GM21447 (cell line): ENCODE results near the gene MAML3.

Source experiments
- ATAC-seq: cut with Tn5 transposase; IDR thresholded peaks from one replicate; pipeline ENCODE4 v1.9.1; 2021; ENCODE audit not compliant: unreplicated experiment

MAML3 gene

DNA sequence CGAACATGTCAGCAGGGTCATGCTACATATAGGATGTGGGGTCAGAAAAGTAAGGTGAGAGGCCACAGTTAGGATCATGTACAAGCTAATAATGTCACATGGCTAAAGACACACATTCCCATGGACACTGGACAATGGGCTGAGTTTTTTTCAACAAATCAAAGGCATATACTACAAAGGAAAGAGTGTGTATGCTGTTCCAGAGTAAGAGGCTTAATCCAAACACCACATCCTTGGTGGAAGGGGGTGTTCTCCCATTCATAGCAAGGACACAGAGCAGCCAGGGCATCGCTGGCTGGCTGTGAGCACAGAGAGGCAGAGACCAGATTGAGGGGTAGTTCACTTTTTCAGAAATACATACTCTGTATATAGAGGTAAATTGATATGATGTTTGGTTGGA lies 356.7 kb downstream of the MAML3 start:
- ATAC-seq = no peak

DNA sequence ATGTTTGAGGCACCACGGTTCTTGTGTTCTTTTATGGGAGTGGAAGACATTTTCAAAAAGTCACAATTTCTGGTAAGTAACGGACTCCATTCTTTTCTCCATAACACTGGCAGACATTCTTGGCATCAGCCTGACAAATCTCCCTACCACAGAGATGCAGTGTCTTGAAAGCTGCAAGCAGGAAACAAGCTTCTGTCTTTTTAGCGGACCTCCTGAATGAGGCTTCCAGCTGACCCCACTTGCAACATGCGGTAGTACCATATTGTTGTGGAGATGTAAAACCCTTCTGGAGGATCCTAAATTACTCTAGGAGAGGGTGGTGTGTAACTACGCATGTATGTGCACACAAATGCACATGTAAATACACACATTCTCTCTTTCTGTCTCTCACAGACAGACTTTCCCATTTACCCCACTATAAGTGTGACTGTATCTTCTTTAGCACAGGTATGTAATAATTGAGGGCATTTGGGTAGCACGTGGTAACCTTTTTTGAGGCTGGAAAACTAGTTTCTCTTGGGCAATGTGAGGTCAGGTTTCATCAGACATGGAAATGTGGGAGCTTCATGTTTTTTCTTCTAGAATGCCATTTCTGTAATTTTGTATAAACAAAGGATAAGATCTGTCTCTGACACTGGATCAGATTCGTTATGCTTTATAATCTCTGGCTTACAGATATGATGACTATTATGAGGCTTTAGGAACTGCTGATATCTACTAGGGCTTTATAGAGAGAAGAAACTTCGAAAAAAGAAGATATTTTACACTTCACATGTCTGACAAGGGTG lies 358.3 kb downstream of the MAML3 start:
- no peak for ATAC-seq

DNA sequence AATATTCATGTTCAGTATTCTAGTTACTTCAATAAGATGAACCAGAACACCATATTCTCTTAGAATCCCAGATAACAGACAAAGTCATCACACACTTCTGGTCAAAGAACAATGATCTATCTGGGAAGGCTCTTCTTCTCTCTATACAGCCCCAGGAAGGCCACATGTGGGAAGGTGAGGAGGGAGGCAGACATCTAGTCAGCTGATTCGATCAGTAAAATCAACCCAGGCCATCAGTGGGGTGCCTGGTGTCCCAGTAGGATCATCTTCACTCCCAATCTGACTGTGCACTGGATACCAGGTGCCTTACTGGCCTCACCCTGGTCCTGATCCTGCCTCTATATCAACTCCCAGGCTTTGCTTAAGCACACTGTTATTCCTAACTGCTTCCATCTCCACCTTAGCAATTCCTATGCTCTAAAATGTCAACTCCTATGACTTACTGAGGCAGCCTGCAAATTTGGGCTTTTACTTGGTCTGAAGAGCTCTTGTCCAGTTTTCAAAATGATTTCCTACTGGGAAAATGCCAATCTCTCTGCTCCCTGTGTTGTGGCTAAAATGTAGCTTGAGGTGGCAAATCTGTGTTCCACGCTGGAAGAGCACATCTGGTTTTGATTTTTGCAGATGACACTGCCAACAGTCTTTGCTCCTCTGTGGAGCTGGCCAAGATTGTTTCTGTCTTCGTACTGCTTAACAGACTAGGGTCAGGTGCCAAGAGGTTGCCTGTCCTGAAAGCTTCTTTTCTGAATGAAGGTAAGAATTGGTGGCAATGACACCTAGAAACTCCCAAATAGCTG lies 359.6 kb downstream of the MAML3 start:
- no peak for ATAC-seq

GRCh38 chr4:139791681-139792080 lies 362.3 kb downstream of the MAML3 start:
- ATAC-seq = no peak

DNA sequence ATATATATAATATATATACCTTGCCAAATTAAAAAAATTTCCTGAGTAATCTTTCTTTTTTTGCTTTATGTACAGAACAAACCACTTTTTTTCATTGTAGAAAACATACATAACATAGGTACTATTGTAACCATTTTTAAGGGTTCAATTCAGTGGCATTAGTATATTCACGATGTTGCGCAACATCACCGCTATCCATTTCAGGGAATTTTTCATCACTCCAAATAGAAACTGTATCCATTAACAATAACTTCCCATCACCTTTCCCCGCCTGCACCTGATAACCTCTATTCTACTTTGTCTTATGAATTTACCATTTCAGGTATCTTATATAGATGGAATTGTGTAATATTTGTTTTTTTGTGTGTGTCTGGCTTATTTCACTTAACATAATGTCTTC lies 363.7 kb downstream of the MAML3 start:
- no peak for ATAC-seq

DNA sequence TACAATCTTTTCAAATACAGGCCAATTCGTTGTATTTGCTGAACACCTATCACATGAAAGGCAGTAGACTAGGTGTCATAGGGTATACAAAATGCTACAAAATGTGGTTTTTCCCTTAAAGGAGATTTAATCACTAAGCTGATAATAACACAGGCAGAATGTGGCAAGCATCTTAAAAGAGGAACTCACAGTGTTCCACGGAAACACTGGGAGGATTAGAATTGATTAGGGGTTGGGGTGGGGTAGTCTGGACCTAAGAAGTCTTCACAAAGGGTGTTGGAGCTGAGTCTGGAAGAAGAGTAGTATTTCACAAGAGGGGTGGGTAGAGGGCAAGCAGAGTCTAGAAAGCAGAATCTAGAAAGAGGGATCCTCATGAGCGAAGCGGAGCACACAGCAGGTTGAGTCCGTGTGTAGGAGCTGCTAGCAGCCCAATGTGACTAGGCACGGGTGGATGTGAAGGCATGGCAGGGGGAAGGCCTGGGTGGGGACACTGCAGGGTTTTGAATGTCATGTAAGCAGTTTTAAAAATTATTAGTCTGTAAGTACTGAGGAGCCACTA lies 364.8 kb downstream of the MAML3 start:
- no peak for ATAC-seq

DNA sequence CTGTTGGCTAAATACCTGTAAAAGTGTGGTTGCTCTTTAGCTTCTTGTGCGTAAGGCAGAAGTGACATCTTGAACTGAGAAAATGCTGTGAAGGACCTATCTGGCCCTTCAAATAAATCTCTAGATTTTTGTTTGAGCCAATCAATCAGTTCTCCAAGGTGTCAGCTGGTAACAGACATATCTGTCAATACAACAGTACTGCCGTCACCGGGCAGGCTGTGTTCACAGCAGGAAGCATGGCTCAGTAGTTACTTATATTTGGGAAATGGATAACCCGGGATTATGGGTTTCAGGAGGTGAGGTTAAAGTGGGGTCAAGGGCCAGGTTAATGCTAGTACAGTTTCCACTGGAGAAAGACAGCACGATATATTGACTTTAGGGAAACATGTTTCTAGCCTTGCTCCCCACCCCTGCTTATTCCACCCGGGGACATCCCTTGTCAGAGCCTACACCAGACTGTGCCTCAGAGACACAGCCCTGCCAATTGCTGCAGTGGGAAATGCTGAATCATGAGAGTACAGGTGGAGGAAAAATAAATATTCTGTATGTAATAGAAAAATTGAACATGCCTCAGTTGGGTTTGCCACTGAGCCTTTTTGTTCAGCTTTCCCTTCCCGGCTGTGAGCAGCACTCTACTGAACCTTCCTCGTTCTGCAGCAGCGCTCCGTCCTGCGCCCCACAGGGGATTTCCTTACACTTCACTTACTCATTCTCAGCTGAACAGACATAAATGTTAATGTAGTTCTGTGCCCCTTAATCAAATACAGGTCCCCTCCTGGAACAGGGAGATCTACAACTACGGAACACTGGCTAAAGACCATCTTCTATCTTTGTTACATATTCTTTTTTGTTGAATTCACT lies 367.3 kb downstream of the MAML3 start:
- ATAC-seq = no peak

- ATAC-seq = no peak
Measured at GRCh38 chr4:139785356-139785755, 368.6 kb downstream of the MAML3 start.

DNA sequence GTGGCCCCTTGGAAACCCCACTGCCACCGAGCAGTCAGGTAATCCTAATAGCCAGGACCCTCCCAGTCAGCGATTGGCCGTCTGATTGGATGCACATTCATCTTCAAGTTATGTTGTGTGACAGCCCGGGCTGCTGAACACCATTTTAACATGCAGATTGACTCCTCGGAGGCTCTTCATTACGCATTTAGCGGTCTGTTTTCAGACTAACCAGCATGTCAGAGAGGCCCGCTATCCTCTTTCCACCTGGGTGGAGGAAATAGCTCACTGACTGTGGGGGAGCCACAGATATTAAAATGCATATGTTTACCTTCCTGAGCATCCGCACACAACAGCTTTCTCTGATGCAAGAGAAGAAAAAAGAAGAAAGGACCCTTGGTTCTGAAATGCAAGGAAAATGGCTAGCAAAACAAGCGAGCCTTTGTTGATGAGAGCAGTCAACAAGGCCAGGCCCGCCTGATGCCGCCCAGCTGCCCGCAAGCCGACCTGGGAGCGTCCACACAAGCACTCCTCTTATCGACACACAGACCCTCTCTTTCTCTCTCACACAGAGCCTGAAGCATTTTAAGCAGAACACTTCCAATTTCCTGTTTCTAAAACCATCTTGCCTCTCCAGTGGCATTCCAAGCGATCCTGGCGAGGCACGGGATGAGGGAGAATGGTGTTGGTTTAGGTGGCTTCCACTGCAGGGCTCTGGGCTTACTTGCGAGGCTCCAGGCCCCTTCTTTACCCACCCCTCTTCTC lies 370.1 kb downstream of the MAML3 start:
- ATAC-seq = no peak

- no peak for ATAC-seq
Measured at GRCh38 chr4:139782926-139783522, 371.0 kb downstream of the MAML3 start.

GRCh38 chr4:139781066-139781465 lies 372.9 kb downstream of the MAML3 start:
- ATAC-seq = no peak

- ATAC-seq = no peak
Measured at GRCh38 chr4:139779691-139780090, 374.3 kb downstream of the MAML3 start.

GRCh38 chr4:139777757-139778156 lies 376.2 kb downstream of the MAML3 start:
- ATAC-seq = no peak

- no peak for ATAC-seq
Measured at GRCh38 chr4:139776235-139776634, 377.7 kb downstream of the MAML3 start.

DNA sequence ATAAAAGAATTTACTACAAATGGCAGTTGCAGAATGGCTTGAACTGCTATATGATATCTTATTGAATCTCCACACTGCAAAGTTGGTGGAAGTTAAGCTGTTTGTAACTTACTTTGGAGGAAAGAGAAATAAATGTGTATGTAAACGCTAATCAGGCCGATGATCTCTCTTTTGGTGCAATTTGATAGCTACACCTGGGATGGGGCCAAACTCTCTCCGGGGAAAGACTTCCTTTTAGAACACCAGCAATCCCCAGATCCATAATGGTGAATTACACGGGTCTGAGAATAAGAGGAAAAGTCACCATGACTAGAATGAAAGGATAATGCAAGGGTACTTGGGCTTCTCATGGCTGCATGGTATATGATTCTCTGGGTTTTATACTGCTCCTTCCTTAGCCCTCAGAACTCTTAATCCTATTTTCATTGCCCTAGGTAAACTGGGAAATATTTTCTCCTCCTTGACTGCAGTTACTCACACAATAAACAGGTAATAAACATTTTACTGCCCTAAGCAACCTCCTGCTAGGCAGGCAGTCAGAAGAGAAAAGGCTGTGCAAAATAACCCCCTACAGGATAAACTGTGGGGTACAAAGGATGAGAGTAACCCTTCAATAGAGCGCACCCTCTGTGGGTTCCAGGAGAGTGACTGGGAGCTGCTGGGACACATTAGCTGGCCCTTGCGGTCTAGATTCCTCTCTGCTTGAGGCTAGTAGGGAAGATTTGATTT lies 379.1 kb downstream of the MAML3 start:
- ATAC-seq = no peak

DNA sequence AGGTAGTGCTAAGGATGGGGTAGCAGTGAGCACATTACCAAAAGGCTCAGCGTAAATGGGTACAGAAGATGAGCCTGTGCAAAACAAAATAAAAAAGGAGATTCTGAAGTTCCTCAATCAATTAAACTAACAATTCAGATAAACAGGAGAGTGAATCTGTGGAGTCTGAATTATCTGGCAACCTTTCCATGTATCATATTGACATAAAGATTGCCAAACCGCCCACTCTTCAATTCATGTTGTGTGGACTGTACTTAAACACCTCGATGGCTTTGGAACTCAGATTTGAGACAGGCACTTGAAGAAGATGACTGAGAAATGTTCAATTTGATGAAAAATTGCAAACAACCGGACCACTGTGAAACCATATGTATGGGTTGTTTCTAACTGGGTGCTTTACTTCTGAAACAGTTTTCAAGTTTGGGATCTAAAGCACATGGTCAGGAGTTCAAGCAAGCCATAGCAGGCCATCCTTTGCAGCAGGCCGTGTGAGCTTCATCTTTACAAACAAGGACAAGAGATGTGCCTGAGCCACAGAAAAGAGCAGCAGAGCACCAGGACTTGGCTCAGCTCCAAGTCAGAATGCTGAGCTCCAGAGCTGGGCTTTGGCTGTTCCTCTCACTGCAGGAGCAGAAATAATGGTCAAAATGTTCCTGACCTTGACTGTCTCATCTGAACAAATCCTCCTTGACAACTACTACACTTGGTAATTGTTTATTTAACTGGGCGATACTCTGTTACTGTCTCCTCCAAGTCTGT lies 380.2 kb downstream of the MAML3 start:
- ATAC-seq = no peak

- no peak for ATAC-seq
Measured at GRCh38 chr4:139770361-139770760, 383.6 kb downstream of the MAML3 start.

DNA sequence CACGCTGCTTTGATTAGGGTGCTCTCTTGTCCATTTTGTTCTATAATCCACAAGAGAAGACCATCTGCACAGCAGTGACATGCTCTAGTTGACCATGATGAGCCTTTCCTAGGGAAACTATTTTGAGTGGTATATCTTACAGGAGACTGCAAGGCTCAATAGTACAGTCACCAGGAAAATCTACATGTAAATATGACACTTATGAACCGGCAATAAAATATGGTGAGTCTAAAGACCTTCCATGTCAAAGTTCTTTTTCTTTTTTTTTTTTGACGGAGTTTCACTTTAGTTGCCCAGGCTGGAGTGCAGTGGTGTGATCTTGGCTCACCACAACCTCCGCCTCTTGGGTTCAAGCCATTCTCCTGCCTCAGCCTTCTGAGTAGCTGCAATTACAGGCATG lies 384.6 kb downstream of the MAML3 start:
- no peak for ATAC-seq

DNA sequence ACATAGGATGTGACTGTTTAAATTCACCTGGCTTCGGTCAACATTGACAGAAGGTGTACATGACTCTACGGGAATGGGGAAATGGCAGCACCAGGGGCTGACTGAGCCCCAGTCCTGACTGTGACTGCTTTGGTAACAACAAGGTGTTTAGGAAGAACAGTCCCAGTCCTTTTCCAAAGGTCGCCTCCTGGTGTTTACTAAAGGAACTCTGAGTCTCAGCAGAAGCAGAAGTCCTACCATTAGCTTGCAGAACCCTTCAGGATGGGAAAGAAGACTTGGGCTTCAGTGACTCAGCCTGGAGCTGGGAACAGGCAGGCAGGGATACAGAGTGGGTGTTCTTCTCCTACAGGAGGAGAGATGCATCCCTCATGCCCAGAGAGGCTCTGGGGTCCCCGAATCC lies 385.1 kb downstream of the MAML3 start:
- no peak for ATAC-seq
